IPS DF 19.7 (cell line): ENCODE results near the gene RTP2.

ENCODE experiments used
- DNase-seq: peaks from one replicate; pipeline ENCODE4 v3.0.0-alpha.2; 2013; ENCODE audit warnings: low read depth, low spot score

Gene RTP2

GRCh38 chr3:187669675-187670504 is 32.5 kb downstream of the RTP2 start, which contains the start of gene SST:
Gene SST (minus strand): TSS chr3:187670394. CDS start chr3:187670291, 103 bp downstream.
- peak; percentile 75 for DNase-seq

GRCh38 chr3:187667526-187667925 is 34.8 kb downstream of the RTP2 start:
- DNase-seq = no peak

- no peak for DNase-seq
Measured at GRCh38 chr3:187665764-187666402, 36.5 kb downstream of the RTP2 start.

- no peak for DNase-seq
Measured at GRCh38 chr3:187665010-187665409, 37.3 kb downstream of the RTP2 start.

GRCh38 chr3:187662848-187663409 is 39.4 kb downstream of the RTP2 start:
- no peak for DNase-seq

- DNase-seq = no peak
Measured at GRCh38 chr3:187661267-187661666, 41.1 kb downstream of the RTP2 start.

GRCh38 chr3:187651282-187651681 is 51.1 kb downstream of the RTP2 start:
- DNase-seq = no peak
